ENCODE results near the gene HRAS.

DNA sequence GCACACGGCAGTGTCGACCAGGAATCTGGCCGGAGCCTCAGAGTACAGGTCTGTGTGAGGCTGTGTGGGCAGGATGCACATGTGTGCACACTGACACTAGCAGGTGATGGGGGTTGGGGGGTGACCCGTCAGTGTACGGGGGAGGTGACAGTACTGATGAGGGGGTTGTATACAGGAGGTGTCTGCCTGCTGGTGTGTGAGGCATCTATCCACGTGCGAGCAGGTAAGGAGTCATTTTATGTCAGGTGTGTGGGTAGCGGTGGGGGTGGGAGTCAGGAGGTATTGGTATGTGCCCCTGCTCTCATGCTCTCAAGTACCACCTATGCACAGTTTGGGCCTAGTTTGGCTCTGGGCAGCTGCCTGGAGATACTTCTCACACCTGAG is 36.4 kb upstream of the HRAS start:
- TF ChIP-seq EZH2 (IDR thresholded peaks at IDR 0.05), result no peak
- TF ChIP-seq POLR2AphosphoS5 (IDR thresholded peaks at IDR 0.05; ENCODE audit: borderline replicate concordance, low read depth, low read length), result 0 out of 2 replicates have a peak, but pooled peaks have one; percentile 14
- no peak for TF ChIP-seq FOXP2 (optimal IDR thresholded peaks at IDR 0.05; ENCODE audit: control extremely low read depth, extremely low read length, insufficient read depth)
